CMK (cell line): Measurements from ENCODE around the gene FOCAD.
"Not testable (repeated sequence)": the region's sequence is repeated elsewhere in the genome, so short reads cannot be mapped to it uniquely, and the experiment has no call there.

Experiments
- DNase-seq: peaks from one replicate; pipeline ENCODE4 v3.0.0-alpha.2; 2010; ENCODE audit warnings: low read depth

FOCAD gene, protein sequence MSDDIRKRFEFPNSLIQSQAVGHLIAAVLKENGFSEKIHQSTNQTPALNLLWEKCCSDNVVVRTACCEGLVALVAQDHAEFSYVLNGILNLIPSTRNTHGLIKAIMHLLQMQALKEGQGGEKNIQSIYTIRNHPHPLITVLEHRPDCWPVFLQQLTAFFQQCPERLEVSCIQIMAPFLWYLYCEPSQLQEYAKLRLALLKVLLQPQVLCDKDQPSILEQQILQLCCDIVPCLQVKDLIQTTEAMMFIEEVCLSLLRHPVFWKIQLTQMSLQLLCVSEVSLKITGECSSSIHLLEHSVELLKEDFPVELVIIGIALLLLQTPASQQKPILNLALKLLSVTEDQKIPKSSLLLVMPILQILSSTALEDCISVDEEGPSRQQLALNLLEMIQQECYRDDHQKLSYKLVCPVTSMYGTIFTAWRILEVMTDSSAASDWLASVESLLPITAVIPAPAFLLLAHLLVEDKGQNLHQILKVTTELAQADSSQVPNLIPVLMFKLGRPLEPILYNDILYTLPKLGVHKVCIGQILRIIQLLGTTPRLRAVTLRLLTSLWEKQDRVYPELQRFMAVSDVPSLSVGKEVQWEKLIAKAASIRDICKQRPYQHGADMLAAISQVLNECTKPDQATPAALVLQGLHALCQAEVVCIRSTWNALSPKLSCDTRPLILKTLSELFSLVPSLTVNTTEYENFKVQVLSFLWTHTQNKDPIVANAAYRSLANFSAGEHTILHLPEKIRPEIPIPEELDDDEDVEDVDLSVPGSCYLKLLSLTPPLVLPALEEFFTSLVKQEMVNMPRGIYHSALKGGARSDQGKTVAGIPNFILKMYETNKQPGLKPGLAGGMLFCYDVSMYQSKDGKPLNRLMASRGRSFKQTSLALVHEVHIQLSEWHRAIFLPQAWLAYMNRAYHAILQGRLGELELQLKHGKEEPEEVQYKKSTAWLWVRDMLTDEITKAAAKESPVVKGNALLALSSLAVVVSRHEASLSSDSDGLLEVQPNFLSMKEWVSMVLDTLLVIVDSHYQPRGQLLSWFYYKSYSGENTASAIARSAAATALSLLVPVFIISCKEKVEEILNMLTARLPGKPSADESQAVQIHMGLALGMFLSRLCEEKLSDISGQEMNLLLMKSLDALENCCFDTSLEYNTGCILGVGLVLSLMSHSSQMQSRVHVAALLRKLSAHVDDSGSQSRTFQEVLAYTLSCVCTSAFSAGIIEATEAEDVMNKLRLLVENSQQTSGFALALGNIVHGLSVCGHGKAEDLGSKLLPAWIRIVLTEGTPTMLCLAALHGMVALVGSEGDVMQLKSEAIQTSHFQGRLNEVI (N-terminal part only)

DNA sequence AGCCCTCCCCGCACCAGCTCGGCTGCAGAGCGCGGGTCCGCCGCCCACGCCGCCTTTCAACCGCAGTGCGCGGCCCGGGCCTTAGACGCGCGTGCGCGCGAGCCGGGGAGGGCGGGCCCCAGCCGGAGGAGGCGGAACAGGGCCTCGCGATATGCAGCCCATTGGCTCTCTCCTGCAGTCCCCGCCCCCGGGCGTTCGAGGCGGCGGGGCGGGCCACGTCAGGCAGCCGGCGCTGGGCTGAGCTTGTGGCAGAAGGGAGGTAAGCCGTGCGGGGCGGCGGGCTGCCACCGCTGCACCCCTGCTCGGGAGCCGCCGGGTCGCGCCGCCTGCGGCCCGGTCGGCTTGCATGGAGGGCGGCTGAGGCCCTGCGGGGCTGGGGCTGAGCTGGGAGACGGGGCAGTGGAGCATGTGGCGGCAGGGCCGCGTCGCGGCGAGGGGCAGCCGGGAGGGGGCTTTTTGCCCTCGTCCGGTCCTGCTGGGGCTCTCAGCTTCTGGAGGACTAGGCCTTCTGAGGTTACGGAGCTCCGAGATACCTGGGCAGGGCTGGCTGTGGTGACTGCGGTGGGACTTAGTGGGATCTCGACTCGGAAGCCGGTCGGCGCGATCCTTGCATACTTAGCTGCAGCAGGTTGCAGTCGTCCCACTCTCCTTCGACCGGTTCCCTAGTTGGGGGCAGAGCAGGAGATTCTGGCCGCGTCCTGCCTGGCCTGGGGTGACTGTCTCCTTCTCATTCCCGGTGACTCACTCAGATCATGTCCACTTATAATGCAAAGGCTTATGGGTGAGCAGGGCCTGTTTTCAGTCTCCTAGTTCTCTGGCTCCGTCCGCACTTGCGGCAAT is at the start of gene FOCAD:
FOCAD (plus strand) TSS at position 225 of the 840 bp plus-strand sequence. CDS start 31,095 bp downstream, outside the sequence.
- DNase-seq: peak; percentile 40

DNA sequence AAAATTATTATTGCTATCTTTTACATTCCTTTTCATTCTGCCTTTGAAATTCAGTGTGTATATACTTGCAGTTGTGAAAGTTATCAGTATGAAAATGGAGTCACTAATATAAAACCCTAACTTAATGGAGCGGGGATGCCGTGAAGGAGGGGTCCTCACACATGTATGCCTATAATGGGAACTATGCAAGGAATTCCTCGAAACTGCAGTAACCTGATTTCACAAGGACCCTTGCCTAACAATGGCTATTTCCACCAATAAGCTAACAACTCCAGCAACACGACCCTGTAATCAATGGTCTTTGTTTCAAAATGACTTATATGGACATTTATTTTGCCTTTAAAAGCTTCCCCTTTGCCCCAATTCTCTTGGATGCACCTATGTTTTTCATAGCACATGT is 49.2 kb upstream of the FOCAD start:
- no peak for DNase-seq

DNA sequence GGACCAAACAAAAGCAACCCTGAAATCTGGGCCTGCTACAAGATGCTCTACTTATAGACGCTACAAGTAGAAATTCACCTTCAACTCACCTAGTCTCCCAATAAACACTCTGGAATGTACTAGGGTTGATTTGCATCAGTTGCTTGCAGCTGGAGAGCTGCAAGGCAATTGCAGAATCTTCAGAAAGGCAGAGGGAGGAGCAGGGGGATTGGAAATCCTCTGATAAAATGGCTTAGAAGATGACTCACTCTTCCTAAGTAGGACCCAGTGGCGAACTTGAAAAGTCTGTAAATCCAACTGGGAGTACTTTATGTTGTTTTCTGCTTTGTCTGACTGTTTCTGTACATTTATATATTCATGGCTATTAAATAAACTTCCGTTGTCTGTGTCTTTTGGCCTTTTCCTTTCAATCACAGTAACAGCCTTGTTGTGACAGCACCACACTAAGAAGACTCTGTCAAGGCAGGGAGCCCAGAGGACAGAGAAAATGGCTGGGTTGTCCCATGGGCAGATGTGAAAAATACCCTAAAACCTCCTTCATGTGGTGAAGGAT is 47.1 kb upstream of the FOCAD start:
- DNase-seq: no peak

DNA sequence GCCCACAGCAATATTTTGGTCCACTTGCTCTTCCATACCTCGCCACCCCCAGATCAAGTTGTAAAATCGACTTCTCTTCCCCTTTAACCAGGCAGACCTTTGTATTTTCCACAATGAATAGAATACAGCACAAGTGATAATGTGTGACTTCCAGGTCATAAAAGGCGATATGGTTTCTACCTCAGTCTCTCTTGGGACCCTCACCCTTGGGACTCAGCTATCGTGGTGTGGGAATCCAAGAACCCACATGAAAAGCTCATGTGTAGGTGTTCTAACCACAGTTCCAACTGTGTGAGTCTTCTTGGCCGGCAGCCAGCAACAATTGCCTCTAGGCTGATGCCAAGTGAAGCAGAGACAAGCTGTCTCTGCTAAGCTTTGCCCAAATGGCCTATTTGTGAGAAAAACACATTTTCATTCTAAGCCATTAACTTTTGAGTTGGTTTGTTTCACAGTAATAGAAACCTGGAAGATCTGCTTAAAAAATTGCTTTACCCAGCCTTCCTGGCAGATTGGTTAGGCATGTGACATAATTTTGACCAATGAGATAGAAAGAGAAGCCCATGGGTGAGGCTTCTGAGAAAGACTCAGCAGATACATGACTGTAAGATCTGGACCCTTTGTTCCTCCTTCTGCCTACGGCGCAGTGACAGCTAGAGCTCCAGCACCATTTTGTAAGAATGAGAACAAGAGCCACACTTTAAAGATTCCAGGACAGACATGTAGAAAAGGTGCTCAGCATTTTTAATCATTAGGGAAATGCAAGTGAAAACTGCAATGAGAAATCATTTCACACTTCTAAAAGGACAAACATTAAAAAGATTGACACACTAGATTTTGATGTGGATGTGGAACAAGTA is 43.5 kb upstream of the FOCAD start:
- DNase-seq: no peak

DNA sequence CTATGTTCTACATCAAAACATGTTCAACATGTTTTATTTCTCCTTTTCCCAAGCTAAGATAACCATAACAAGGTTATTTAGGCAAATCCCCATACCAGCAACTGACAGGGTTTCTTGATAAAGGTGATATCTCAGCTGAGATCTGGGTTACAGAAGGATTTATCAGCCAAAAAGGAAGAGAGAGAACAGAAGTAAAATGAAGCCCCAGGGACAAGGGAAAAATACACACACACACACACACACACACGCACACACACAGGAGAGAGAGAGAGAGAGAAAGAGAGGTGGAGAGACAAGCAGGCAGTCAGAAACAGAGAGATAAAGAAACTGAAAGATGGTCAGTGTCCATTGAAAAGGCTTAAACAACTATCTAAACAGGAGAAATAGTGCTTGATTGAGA is 42.0 kb upstream of the FOCAD start:
- no peak for DNase-seq

DNA sequence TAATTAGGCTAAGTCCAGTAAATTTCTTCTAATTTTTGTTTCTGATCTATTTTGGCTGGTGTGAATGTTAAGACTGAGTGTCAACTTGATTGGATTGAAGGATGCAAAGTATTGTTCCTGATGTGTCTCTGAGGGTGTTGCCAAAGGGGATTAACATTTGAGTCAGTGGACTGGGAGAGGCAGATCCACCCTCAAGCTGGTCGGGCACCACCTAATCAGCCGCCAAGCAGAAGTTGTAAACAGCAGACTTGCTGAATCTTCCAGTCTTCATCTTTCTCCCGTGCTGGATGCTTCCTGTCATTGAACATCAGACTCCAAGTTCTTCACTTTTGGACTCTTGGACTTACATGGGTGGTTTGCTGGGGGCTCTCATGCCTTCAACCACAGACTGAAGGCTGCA is 40.4 kb upstream of the FOCAD start:
- DNase-seq: no peak

DNA sequence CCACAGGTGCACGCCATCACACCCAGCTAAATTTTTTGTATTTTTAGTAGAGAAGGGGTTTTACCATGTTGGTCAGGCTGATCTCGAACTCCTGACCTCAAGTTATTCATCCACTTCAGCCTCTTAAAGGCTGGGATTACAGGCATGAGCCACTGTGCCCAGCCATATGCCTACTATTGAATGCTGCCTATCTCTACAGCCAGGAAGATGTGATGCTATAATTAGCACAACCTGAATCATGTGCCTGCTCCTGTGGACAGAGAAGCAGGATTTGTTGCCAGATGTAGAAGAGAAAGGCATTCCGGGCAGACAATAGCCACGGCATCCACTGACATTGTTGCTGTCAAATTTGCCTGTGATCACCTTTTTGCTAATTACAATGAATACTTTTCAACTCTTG is 37.4 kb upstream of the FOCAD start:
- DNase-seq: no peak

DNA sequence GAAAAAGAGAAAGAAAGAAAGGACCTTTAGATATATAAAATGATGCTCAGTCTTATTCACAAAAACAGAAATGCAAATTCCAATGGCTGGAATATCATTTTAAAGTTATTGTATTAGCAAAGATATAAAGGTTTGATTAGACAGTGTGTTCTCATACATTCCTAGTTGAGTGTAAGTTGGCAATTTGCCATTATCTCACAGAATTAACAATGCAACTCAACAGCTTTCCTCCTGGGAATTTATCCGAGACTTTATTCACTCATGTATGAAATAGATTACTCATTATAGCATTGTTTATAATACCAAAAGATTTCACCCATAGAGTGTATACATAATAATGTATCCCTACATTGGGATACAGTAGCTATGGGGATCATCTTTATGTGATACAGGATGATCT is 34.7 kb upstream of the FOCAD start:
- no peak for DNase-seq

DNA sequence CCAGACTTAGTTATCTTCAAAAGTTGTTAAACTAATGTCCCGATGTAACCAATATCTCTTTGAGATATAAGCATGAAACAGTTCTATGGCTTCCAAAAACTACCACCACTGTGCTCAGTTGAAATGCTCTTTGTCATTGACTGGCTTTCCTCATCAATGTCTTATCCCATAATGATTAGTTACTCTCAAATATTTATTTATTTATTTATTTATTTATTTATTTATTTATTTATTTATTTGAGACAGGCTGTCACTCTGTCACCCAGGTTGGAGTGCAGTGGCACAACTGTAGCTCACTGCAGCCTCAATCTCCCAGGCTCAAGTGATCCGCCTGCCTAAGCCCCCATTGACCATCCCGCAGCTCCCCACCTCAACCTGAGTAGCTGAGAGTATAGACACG is 33.7 kb upstream of the FOCAD start:
- no peak for DNase-seq

DNA sequence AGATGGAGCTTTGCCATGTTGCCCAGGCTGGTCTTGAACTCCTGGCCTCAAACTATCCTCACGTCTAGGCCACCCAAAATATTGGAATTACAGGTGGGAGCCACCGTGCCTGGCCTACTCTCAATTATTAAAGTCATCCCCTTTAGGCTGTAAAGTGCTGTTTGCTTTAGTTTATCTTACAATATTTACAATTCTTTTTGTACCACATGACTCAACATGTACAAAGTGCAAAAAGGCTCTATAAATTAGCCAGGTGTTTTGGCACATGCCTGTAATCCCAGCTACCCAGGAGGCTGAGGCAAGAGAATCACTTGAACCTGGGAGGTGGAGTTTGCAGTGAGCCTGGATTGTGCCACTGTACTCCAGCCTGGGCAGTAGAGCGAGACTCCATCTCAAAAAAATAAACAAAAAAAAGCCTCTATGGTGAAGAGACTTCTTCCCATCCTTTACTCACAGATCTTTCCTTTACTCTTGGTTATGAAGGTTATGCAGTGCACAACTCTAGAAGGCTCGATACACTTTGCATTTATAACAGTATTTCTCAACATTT is 33.2 kb upstream of the FOCAD start:
- no peak for DNase-seq

DNA sequence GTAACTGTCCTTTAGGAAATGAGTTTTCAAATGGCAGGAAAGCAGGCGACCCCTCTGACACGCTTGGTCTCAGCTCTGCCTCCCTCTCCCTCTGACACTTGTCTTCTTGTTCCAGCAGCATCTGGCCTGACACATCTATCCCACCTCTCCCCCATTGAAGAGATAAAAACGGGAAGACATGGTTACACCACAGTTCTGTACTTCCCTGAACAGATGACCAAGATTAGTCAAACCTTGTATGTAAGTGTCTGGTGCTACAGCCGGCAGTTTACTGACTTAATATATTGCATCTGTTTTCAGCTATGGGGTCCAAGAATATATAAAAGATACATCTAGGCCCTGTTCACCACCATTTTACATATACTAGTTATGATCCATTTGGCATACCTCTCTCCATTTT is 32.1 kb upstream of the FOCAD start:
- DNase-seq: no peak

DNA sequence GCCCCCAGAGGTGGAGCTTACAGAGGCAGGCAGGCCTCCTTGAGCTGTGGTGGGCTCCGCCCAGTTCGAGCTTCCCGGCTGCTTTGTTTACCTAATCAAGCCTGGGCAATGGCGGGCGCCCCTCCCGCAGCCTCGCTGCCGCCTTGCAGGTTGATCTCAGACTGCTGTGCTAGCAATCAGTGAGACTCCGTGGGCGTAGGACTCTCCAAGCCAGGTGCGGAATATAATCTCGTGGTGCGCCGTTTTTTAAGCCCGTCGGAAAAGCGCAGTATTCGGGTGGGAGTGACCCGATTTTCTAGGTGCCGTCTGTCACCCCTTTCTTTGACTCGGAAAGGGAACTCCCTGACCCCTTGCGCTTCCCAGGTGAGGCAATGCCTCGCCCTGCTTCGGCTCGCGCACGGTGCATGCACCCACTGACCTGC is 25.8 kb upstream of the FOCAD start:
- not testable (repeated sequence) for DNase-seq

DNA sequence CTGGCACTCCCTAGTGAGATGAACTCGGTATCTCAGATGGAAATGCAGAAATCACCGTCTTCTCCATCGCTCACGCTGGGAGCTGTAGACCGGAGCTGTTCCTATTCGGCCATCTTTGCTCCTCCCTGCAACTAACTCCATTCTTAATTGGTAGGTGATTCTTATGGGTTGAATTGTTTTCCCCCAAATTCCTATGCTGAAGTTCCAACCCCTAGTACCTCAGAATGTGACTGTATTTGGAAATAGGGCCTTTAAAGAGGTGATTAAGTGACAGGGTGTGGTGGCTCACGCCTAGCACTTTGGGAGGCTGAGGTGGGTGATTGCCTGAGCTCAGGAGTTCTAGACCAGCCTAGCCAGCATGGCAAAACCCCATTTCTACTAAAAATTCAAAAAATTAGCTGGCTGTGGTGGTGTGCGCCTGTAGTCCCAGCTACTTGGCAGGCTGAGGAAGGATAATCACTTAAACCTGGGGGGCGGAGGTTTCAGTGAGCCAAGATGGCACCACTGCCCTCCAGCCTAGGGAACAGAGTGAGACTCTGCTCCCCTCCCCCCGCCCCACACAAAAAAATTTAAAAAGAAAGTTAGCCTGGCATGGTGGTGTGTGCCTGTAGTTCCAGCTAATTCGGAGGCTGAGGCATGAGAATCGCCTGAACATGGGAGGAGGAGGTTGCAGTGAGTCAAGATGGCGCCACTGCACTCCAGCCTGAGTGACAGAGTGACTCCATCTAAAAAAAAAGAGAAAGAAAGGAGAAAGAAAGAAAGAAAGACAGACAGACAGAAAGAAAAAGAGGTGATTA is 25.2 kb upstream of the FOCAD start:
- no peak for DNase-seq

DNA sequence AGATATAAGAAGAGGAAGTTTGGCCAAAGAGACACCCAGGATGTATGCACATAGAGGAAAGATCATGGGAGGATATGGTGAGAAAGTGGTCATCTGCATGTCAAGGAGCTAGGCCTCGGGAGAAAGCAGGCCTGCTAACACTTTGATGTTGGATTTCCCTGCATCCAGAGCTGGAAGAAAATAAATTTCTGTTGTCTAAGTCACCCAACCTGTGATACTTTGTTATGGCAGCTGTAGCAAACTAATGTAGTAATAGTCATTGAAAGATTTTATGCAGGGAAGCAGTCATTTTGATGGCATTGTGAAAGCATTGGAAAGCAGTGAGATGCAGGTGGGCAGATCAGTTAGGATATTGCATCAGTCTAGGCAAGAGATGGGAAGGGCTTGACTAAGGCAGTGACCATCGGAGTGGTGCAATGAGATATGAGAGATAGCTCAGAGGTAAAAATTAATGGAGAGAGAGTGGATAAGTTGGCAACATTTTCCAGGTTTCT is 24.5 kb upstream of the FOCAD start:
- no peak for DNase-seq

DNA sequence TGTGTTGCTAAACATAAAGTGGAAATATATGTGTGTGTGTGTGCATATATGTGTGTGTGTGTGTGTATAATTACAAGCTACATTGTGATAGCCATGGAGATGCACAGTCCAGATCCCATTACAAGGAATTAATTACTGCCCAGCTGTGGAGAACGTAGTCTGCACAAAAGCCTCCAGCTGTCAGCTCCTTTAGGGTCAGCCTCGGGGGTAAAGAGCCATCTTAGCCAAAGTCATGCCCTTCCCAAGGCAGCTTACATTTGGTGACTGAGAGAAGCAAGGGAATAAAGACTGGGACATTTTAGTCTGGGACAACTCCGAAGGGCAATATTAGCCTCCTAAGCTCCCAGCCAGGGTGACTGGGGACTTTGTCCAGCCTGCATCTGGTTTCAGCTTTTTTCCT is 21.9 kb upstream of the FOCAD start:
- DNase-seq: no peak

DNA sequence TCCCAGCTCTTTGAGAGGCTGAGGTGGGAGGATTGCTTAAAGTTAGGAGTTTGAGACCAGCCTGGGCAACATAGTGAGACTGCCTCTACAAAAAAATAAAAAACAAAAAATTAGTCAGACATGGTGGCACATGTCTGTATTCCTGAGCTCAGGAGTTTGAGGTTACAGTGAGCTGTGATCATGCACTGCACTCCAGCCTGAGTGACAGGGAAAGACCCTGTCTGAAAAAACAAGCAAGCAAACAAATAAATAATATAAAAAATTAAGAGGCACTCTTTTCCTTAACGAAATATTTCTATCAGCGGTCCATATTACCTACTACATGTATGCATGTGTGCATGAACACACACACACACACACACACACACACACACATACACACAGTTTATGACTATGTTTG is 20.9 kb upstream of the FOCAD start:
- DNase-seq: no peak

DNA sequence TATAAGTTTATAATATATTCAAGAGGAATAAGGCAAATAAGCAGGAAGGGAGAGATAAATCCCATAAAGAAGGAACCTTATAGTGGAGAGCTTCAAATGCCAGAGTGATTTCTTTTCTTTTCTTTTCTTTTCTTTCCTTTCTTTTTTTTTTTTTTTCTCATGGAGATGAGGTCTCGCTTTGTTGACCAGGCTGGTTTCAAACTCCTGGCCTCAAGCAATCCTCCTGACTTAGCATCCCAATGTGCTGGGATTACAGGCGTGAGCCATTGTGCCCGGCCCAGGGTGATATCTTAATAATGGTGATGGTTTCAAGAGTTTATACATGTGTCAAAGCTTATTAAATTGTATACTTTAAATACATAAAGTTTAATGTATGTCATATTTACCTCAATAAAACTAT is 19.6 kb upstream of the FOCAD start:
- DNase-seq: no peak

DNA sequence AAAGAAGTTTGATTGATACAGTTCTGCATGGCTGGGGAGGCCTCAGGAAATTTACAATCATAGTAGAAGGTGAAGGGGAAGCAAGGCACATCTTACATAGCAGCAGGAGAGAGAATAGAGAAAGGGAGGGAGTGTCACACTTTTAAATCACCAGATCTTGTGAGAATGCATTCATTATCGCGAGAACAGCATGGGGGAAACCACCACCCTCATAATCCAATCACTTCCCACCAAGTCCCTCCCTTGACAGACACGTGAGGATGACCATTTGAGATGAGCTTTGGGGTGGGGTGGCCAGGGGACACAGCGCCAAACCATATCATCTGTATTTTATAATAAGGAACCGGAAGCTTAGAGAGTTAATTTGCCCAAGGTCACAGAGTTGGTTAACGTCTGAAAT is 13.7 kb upstream of the FOCAD start:
- DNase-seq: no peak

DNA sequence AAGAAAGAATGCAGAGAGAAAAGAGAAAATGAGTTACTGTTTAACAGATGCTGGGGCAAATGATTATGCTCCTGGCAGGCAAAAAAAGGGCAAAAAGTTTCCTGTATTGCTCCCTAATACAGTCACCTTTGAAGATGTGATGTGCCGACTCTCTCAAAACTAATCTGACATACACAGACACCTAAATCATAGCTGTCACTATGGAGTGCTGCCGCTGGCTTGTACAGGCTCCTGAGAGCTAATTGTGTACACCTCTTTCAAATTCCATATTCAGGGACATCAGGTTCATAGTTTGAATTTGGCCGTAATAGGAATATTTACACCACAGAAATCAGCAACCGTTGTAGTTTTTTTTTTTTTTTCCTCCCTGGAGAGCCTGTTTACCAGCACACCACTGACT is 12.4 kb upstream of the FOCAD start:
- no peak for DNase-seq
